Activated T-cell treated with anti-CD3 and anti-CD28 coated beads, Interleukin-2, amount 50 U/mL, for 72 hours (primary cell): ENCODE results near the gene SUMO2. TPM values are rescaled to one million over a fixed set of nuclear protein-coding genes. Genes with fewer than 3 reads are reported as not detected.
"Not testable (repeated sequence)": the region's sequence is repeated elsewhere in the genome, so short reads cannot be mapped to it uniquely, and the experiment has no call there.

Experiments used
- ATAC-seq, 2 donors: fragments of 150-1000 bp; cut with Tn5 transposase; replicated peaks in 1 of 2; 2 replicates each; pipeline ENCODE4 v1.10.0; 2021; ENCODE audit warnings: moderate library complexity in 2 of 2, mild to moderate bottlenecking in 1 of 2
- DNase-seq, 2 donors: peaks; one replicate each; pipeline ENCODE4 v3.0.0; 2021 to 2022; ENCODE audit warnings: mixed read lengths in 1 of 2
- H3K27ac Mint-ChIP-seq: one replicate; pipeline ENCODE4 v1.8.0; 2022; ENCODE audit warnings: mild to moderate bottlenecking, moderate library complexity, mixed read lengths
- H3K27me3 Mint-ChIP-seq: one replicate; pipeline ENCODE4 v1.8.0; 2022; ENCODE audit warnings: low read depth, mixed read lengths
- H3K36me3 Mint-ChIP-seq, 2 donors: one replicate each; pipeline ENCODE4 v1.8.0; 2022; ENCODE audit warnings: mixed read lengths in 2 of 2, mild to moderate bottlenecking in 1 of 2; ENCODE audit not compliant: insufficient read depth in 2 of 2
- H3K4me1 Mint-ChIP-seq: one replicate; pipeline ENCODE4 v1.8.0; 2022; ENCODE audit warnings: low read depth, mixed read lengths
- H3K4me3 Mint-ChIP-seq, 2 donors: one replicate each; pipeline ENCODE4 v1.8.0; 2022; ENCODE audit warnings: mild to moderate bottlenecking in 2 of 2, mixed read lengths in 2 of 2, moderate library complexity in 2 of 2
- H3K9me3 Mint-ChIP-seq, 2 donors: one replicate each; pipeline ENCODE4 v1.8.0; 2022; ENCODE audit warnings: mixed read lengths in 2 of 2
- total RNA-seq, 2 donors: library from RNA; stranded (reverse); gene quantifications; one replicate each; pipeline ENCODE4 v1.2.3, GENCODE V29; 2022

SUMO2 gene
- total RNA-seq, 2 donors from 2014 or later, result 361 to 368 TPM

- peaks cover 7 to 28% of the 10 kb centered on the region in 2 donors for H3K36me3 Mint-ChIP-seq
- DNase-seq (no peak), ATAC-seq (no peak)
- no peaks in the 10 kb centered on the region for H3K9me3 Mint-ChIP-seq
- peaks cover 36% of the 10 kb centered on the region for H3K4me1 Mint-ChIP-seq
- no peak overlapping the region for H3K4me3 Mint-ChIP-seq
- peak overlapping the region; percentile 13 for H3K27ac Mint-ChIP-seq
- no peaks in the 10 kb centered on the region for H3K27me3 Mint-ChIP-seq
Observed at GRCh38 chr17:75174996-75175395, 7.8 kb downstream of the SUMO2 start.

DNA sequence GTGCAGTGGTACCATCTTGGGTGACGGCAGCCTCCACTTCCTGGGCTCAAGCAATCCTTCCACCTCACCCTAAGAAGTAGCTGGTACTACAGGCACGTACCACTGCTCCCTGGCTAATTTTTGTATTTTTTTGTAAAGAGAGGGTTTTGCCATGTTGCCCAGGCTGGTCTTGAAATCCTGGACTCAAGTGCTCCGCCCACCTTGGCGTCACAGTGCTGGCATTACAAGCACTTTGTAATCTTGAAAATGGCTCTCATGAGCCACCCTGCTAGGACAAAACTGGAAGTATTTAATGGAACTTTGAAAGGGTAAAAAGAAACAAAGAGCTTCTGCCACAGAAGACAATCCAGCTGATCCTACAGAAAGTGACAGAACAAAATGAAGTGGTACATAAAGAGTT lies 9.2 kb downstream of the SUMO2 start:
- Mint-ChIP-seq H3K36me3 (peaks cover 7 to 26% of the 10 kb centered on the region in 2 donors), H3K9me3 (no peaks in the 10 kb centered on the region), H3K27me3 (no peaks in the 10 kb centered on the region), H3K4me1 (peaks cover 25% of the 10 kb centered on the region), H3K27ac (peak overlapping the region; percentile 13), H3K4me3 (no peak overlapping the region)
- ATAC-seq (no peak), DNase-seq (no peak)

- Mint-ChIP-seq H3K27ac (no peak overlapping the region), H3K9me3 (no peaks in the 10 kb centered on the region), H3K4me3 (no peak overlapping the region), H3K36me3 (peaks cover 6 to 26% of the 10 kb centered on the region in 2 donors), H3K27me3 (no peaks in the 10 kb centered on the region), H3K4me1 (peaks cover 20% of the 10 kb centered on the region)
- no peak for ATAC-seq
- DNase-seq, result no peak
Observed at GRCh38 chr17:75168998-75169397, 13.8 kb downstream of the SUMO2 start.

- DNase-seq, H3K27ac Mint-ChIP-seq, H3K4me3 Mint-ChIP-seq, ATAC-seq, H3K27me3 Mint-ChIP-seq, H3K4me1 Mint-ChIP-seq, H3K9me3 Mint-ChIP-seq: not testable (repeated sequence)
- H3K36me3 Mint-ChIP-seq, result peaks cover 2 to 17% of the 10 kb centered on the region in 2 donors
Observed at GRCh38 chr17:75164606-75165005, 18.2 kb downstream of the SUMO2 start.

DNA sequence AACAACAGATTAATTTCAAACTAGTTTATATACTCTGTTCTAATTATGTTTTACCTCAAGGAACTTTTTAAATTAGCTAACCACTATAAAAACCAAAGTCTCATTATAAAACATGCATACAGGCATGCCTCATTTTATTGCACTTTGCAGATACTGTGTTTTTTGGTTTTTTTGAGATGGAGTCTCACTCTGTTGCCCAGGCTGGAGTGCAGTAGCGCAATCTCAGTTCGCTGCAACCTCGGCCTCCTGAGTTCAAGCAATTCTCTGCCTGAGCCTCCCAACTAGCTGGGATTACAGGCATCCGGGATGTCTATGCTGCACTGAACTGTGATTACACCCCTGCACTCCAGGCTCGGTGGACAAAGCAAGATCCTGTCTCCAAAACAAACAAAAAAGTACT lies 19.7 kb downstream of the SUMO2 start:
- Mint-ChIP-seq H3K27me3 (no peaks in the 10 kb centered on the region), H3K36me3 (peaks cover 2 to 12% of the 10 kb centered on the region in 2 donors), H3K27ac (no peak overlapping the region), H3K4me3 (no peak overlapping the region), H3K4me1 (no peaks in the 10 kb centered on the region), H3K9me3 (no peaks in the 10 kb centered on the region)
- no peak for ATAC-seq
- no peak for DNase-seq

DNA sequence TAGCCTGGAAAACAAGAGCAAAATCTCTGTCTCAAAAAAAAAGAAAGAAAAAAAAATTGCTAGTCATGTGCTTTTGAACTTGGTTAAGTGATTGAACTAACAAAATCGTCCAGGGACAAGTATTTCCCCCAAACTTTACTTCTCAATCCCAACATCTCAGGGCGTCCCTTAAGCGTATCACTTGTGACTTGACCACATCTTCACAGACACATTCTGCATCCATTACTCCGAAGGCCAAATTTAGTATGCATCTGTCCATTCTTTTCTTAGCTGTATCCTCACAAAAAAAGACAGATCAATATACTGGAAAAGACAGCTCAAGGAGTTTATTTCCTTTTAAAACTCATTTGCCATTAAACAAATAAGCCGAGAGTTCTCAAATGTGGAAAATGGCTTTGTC lies 22.5 kb downstream of the SUMO2 start:
- no peak for DNase-seq
- no peaks in the 10 kb centered on the region for H3K36me3 Mint-ChIP-seq
- H3K9me3 Mint-ChIP-seq, result no peaks in the 10 kb centered on the region
- H3K27me3 Mint-ChIP-seq, result no peaks in the 10 kb centered on the region
- H3K27ac Mint-ChIP-seq, result no peak overlapping the region
- no peak overlapping the region for H3K4me3 Mint-ChIP-seq
- no peak for ATAC-seq
- peaks cover 11% of the 10 kb centered on the region for H3K4me1 Mint-ChIP-seq

- H3K27ac Mint-ChIP-seq, result no peak overlapping the region
- ATAC-seq (no peak), DNase-seq (no peak)
- no peaks in the 10 kb centered on the region for H3K27me3 Mint-ChIP-seq
- no peaks in the 10 kb centered on the region for H3K9me3 Mint-ChIP-seq
- H3K4me3 Mint-ChIP-seq, result no peak overlapping the region
- H3K4me1 Mint-ChIP-seq, result peaks cover 19% of the 10 kb centered on the region
- no peaks in the 10 kb centered on the region for H3K36me3 Mint-ChIP-seq
Observed at GRCh38 chr17:75159196-75160031, 23.3 kb downstream of the SUMO2 start.

DNA sequence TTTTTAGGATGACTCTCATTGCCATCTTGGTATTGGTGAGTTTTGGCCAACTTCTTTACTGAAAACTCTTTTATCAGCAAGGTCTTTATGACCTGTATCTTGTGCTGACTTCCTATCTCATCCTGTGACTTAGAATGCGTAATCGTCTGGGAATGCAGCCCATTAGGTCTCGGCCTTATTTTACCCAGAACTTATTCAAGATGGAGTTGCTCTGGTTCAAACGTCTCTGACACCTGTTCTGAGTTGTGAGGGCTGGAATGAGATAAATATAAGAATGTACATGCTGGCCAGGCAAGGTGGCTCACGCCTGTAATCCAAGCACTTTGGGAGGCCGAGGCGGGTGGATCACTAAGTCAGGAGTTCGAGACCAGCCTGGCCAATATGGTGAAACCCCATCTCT lies 24.3 kb downstream of the SUMO2 start:
- not testable (repeated sequence) for H3K36me3 Mint-ChIP-seq, DNase-seq, H3K4me3 Mint-ChIP-seq, ATAC-seq, H3K9me3 Mint-ChIP-seq, H3K27ac Mint-ChIP-seq, H3K27me3 Mint-ChIP-seq
- H3K4me1 Mint-ChIP-seq, result peaks cover 20% of the 10 kb centered on the region

DNA sequence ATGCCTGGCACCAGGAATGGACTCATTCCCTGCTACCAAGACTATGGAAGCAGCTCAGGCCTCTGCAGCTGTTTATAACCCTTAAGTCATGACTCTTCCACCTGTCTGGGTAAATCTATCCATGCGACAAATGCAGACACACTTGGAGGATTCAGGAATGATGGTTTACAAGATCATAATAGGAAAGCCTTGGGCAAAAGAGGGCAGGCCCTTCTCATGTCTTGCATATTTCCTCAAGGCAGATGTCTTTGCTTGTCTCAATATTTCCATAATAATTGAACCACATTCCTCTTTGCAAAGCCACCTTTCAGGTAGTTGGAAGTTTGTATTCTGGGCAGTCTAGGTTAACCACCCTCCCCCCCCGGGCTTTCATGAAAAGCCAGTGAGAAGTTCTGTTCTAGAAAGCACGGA lies 27.6 kb downstream of the SUMO2 start:
- ATAC-seq (no peak), DNase-seq (no peak)
- Mint-ChIP-seq H3K4me1 (peaks cover 46% of the 10 kb centered on the region), H3K4me3 (peak overlapping the region; percentile 1 to 88), H3K27ac (no peak overlapping the region), H3K27me3 (no peaks in the 10 kb centered on the region), H3K36me3 (peaks cover 4 to 6% of the 10 kb centered on the region in 2 donors), H3K9me3 (no peaks in the 10 kb centered on the region)

DNA sequence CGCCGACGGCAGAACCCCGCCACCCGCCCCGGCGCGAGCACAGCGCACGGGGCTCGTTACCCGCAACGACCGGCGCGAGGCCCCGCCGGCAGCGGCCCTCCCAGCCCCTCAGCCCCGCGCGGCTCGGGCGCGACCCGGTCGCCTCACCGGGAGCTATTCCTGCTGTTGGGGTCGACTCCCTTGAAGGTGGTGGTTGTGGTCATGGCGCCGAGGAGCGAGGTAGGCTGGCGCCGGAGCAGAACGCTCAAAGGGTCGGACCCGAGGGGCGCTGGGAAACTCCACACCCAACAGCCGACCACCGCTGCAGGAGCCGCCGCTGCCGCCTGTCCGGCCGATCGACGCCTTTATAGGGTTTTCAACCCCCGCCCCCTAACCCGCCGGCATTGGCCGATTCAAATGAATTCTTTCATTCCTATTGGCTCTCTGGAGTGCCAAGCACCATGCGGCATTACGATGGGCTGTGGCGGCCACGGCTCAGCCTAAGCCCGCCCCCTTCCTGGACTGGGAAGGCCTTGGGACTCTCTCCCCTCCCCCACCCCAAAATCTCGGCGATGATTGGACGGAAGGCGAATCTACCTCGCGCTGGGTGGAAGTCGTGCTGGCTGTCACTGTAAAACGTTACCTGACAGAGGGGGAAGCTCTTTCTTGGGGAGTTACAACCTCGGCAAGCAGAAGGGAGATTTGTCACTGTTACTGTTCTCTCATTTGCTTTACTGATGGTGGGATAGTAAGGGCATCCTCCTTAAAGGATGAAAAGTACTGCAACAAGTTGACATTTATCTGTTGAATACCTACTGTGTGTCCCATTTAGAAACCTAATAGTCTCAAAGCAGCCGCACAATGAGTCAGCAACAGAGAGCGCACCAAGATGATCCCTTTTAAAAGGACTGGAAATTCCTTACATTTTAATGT lies 28.3 kb downstream of the SUMO2 start, which contains the start of gene JPT1:
JPT1 (minus strand) TSS at position 318 of the 912 bp plus-strand sequence; CDS start at position 203, 115 bp downstream.
- H3K27ac Mint-ChIP-seq, result peak within 1 kb of the TSS; percentile 89
- DNase-seq, result peak; percentile 98
- H3K4me1 Mint-ChIP-seq, result peaks cover 53% of the 10 kb centered on the region
- peaks cover 5 to 8% of the 10 kb centered on the region in 2 donors for H3K36me3 Mint-ChIP-seq
- ATAC-seq, result peak; percentile 95 to 97
- H3K27me3 Mint-ChIP-seq, result no peaks in the 10 kb centered on the region
- no peaks in the 10 kb centered on the region for H3K9me3 Mint-ChIP-seq
- H3K4me3 Mint-ChIP-seq, result peak within 1 kb of the TSS; percentile 95 to 96

DNA sequence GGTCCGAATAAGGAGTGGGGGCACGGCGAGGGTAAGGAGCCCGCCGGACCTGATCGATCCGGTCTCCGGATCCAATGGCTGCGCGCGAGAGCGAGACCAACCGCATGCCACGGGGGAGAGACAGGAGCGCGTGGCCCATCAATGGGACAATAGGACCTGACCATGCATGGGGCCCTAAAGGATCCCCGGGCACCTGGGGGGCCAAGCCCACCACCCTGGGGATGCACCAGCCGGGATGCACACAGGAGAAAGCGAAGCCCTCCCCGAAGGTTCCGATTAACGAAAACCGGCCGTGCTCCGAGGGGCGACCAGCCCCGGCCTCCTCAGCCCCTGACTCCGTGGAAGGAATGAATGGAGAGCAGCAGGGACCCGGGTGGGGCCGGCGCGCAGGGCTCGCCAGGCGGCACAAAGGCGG lies 29.0 kb downstream of the SUMO2 start:
- Mint-ChIP-seq H3K27me3 (no peaks in the 10 kb centered on the region), H3K9me3 (no peaks in the 10 kb centered on the region), H3K27ac (peak overlapping the region; percentile 89), H3K4me3 (peak overlapping the region; percentile 95 to 96), H3K4me1 (peaks cover 55% of the 10 kb centered on the region), H3K36me3 (peaks cover 5 to 8% of the 10 kb centered on the region in 2 donors)
- peak; percentile 29 to 46 for DNase-seq
- ATAC-seq, result peak; percentile 2 to 10

GRCh38 chr17:75152922-75153779 lies 29.6 kb downstream of the SUMO2 start:
- Mint-ChIP-seq H3K4me1 (peaks cover 62% of the 10 kb centered on the region), H3K27me3 (no peaks in the 10 kb centered on the region), H3K27ac (peak overlapping the region; percentile 89), H3K36me3 (peaks cover 5 to 10% of the 10 kb centered on the region in 2 donors), H3K4me3 (peak overlapping the region; percentile 95 to 96), H3K9me3 (no peaks in the 10 kb centered on the region)
- no peak for ATAC-seq
- peak; percentile 33 to 46 for DNase-seq
